ENCODE measurements around the gene SCN5A.

DNA sequence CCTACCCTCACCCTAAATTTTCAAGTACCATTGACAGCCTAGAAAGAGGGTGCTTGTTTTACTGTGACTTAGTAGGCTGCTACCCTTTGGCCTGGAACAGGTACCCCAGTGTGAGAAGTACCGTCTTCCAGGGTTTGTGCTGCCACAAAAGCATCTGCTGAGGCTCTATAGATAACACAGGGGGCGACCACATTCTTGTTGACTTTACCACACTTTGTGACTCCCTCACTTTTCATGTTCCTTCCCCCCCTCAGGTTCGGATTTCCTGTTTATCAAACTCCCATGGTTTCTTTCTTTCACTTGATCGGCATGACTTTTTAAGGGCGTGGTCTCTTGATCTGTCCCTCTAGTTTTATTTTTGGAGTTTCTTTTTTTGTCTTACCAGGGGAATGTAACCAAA, 129.8 kb downstream of the SCN5A start:
- TF ChIP-seq, protein P1, sequence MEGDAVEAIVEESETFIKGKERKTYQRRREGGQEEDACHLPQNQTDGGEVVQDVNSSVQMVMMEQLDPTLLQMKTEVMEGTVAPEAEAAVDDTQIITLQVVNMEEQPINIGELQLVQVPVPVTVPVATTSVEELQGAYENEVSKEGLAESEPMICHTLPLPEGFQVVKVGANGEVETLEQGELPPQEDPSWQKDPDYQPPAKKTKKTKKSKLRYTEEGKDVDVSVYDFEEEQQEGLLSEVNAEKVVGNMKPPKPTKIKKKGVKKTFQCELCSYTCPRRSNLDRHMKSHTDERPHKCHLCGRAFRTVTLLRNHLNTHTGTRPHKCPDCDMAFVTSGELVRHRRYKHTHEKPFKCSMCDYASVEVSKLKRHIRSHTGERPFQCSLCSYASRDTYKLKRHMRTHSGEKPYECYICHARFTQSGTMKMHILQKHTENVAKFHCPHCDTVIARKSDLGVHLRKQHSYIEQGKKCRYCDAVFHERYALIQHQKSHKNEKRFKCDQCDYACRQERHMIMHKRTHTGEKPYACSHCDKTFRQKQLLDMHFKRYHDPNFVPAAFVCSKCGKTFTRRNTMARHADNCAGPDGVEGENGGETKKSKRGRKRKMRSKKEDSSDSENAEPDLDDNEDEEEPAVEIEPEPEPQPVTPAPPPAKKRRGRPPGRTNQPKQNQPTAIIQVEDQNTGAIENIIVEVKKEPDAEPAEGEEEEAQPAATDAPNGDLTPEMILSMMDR (conservative IDR thresholded peaks at IDR 0.05), result no peak
- TF ChIP-seq EZH2 (IDR thresholded peaks at IDR 0.05; ENCODE audit: low read depth), result no peak

All from PC-9 (cell line).